Pancreas (tissue), 10 donors: ENCODE measurements around the gene MYL11. TPM values are rescaled to one million over a fixed set of nuclear protein-coding genes. Genes with fewer than 3 reads are reported as not detected.
"Not testable (repeated sequence)": the region's sequence is repeated elsewhere in the genome, so short reads cannot be mapped to it uniquely, and the experiment has no call there.

Source experiments
- ATAC-seq, 4 donors: fragments of 200-7000 bp; cut with Tn5 transposase; one replicate each; pipeline versions ENCODE4 v1.8.0 to v1.9.1; 2020; ENCODE audit warnings: mild to moderate bottlenecking in 4 of 4, moderate library complexity in 4 of 4
- DNase-seq, 6 donors: peaks; one replicate each; pipeline ENCODE4 v3.0.0-alpha.2; 2020
- FAIRE-seq: peaks from 2 replicates; lab custom pipeline; 2012; peaks lifted over from hg19 to GRCh38; lab: Jason Lieb, UNC
- H3K27ac ChIP-seq, 4 donors: fragments of 200-600 bp; sonication (generic); 1 replicate in 3 of 4; 2 replicates in 1 of 4; pipeline versions ENCODE4 v1.5.0 to v1.8.0; 2020
- H3K27me3 ChIP-seq, 4 donors: fragments of 200-600 bp; one replicate each; pipeline ENCODE4 v1.8.0; 2021
- H3K36me3 ChIP-seq, 3 donors: fragments of 200-600 bp; sonication (generic) in 1 of 3; one replicate each; pipeline versions ENCODE4 v1.5.0 to v1.8.0; 2020 to 2021
- H3K4me1 ChIP-seq, 3 donors: fragments of 200-600 bp; one replicate each; pipeline ENCODE4 v1.8.0; 2021
- H3K4me3 ChIP-seq, 4 donors: fragments of 200-600 bp; sonication (generic) in 2 of 4; one replicate each; pipeline versions ENCODE4 v1.5.0 to v1.8.0; 2020 to 2021
- H3K9me3 ChIP-seq, 4 donors: fragments of 200-600 bp; one replicate each; pipeline ENCODE4 v1.8.0; 2021
- WGBS, 2 donors: extraction: QIAGEN DNeasy Blood & Tissue Kit; methylation state at CpG; one replicate each; pipeline ENCODE4 v1.1.7; 2013; 5-methylcytosine and 5-hydroxymethylcytosine counted together
- intact Hi-C, 3 donors: fragments of 100-400 bp; cut with DNase I; formaldehyde crosslinking; loops; one replicate each; pipeline versions ENCODE4 v1.11.1 to v1.14.2; 2022
- polyA plus RNA-seq, 2 donors: library from polyadenylated mRNA; stranded (reverse); fragments of 200-250 nt; gene quantifications; one replicate each; pipeline ENCODE4 v1.2.3, GENCODE V29; 2013
- total RNA-seq, 6 donors: library from RNA; stranded (reverse); fragmentation: NEBNext Ultra II Directional in 4 of 6; extraction: Animal tissue kit (Norgen Biotek cat#: 25700) in 4 of 6; gene quantifications; one replicate each; pipeline versions ENCODE4 v1.2.1 to v1.2.4, GENCODE V29; 2021 to 2023
- TF ChIP-seq, protein P1 (sequence below), 4 donors: fragments of 200-600 bp; sonication (generic) in 3 of 4; IDR thresholded peaks; one replicate each; pipeline versions ENCODE4 v1.5.0 to v1.8.0; 2021; ENCODE audit warnings: antibody characterized with exemption in 4 of 4
- donor health status: healthy with polysubstance abuse.
- donor health status: DM: no; HTN: no; CAD: no; lungs with moderate emphysema.
- donor health status: DM: no; HTN: no; CAD: no.
- donor health status: control.
- donor health status: control.
- donor health status: Bipolar disorder and iron deficiency.
- donor health status: DM: yes; HTN: yes; CAD: no.
- donor health status: DM: no; HTN: no; CAD: no.
- donor health status: DM: no; HTN: no; CAD: no.
- donor health status: DM: yes; HTN: yes; CAD: no.

MYL11 gene
- total RNA-seq (under 1 TPM in 3 of 6 donors, not detected in 3; 0.24 to 0.84 (median 0.38) TPM), polyA plus RNA-seq (under 1 TPM; 0.30 to 0.31 TPM)

DNA sequence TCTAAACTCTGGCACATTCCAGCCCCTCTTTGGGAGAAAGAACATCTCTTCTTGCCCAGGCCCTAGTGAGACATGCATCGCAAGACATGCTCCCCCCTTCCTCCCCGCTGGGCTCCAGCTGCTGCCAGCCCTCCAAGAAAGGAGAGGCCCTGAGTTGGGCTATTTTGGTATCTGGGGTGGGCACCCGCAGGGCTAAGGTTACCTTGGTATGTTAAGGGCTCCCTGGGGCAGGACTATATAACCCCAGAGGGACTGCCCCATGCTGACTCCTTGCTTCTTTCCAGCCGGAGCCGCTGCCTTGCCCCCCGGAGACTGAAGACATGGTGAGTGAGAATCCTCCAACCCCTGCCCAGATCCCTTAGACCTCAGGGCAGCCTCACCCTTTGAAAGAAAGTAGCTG lies at the start of gene MYL11:
TSS of gene MYL11 (plus strand) at position 265 of the 400 bp plus-strand sequence. CDS start at position 321, 56 bp downstream.
- Histone ChIP-seq H3K9me3 (no peaks in the 10 kb centered on the region), H3K27ac (peak within 1 kb of the TSS; percentile 35 to 75 (median 66)), H3K27me3 (no peaks in the 10 kb centered on the region), H3K36me3 (no peaks in the 10 kb centered on the region), H3K4me1 (peaks cover 0 to 9% (median 7%) of the 10 kb centered on the region in 3 donors), H3K4me3 (no peak within 1 kb of the TSS)
- DNase-seq (peak in 1 of 6 donors; percentile 20), ATAC-seq (no peak), FAIRE-seq (no peak)
- intact Hi-C loops = no loop called here
- TF ChIP-seq, protein P1, sequence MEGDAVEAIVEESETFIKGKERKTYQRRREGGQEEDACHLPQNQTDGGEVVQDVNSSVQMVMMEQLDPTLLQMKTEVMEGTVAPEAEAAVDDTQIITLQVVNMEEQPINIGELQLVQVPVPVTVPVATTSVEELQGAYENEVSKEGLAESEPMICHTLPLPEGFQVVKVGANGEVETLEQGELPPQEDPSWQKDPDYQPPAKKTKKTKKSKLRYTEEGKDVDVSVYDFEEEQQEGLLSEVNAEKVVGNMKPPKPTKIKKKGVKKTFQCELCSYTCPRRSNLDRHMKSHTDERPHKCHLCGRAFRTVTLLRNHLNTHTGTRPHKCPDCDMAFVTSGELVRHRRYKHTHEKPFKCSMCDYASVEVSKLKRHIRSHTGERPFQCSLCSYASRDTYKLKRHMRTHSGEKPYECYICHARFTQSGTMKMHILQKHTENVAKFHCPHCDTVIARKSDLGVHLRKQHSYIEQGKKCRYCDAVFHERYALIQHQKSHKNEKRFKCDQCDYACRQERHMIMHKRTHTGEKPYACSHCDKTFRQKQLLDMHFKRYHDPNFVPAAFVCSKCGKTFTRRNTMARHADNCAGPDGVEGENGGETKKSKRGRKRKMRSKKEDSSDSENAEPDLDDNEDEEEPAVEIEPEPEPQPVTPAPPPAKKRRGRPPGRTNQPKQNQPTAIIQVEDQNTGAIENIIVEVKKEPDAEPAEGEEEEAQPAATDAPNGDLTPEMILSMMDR (IDR thresholded peaks at IDR 0.05) = no peak
- 92 to 95% methylated on average over 6 of the region's 6 CpGs for WGBS, 2 donors

- FAIRE-seq, H3K4me1 ChIP-seq, intact Hi-C loops, H3K36me3 ChIP-seq, H3K9me3 ChIP-seq, H3K27me3 ChIP-seq: not testable (repeated sequence)
- Histone ChIP-seq H3K27ac (peak overlapping the region; percentile 86 to 91 (median 90)), H3K4me3 (peak overlapping the region; percentile 48 to 67 (median 56))
- peak; percentile 82 to 95 (median 88) for DNase-seq
- 0% methylated on average over 4 to 25 of the region's 33 CpGs for WGBS, 2 donors
- ATAC-seq = peak; percentile 94 to 97 (median 94)
Measured at GRCh38 chr16:30334473-30334989, 40.1 kb upstream of the MYL11 start.

DNA sequence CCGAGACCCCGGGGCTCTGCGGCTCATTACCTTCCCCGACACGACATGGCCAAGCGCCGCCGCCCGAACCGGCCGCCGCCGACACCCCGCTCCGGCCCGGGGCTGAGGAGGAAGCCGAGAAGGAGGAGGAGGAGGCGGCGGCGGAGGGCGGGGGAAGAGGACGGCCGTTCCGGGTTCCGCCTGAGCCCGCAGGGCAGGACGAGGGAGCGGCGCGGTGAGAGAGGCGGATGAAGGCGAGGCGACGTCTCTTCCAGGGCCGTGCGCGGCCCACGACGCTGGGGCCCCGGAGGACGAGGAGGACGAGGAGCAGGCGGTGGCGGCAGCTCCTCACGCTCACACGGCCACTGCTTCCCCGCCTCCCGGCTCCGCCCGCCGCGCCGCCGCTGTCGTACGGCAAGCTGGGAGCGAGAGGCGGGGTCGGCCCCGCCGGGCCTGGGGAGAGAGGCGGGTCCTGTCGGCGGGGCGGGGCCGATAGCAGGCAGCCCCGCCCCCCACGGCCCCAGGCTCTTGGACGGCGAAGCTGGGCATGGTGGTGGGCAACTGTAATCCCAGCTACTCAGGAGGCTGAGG lies 39.5 kb upstream of the MYL11 start:
- H3K9me3 ChIP-seq, H3K36me3 ChIP-seq, intact Hi-C loops, H3K4me1 ChIP-seq, H3K27me3 ChIP-seq, FAIRE-seq: not testable (repeated sequence)
- DNase-seq (peak; percentile 80 to 94 (median 88)), ATAC-seq (peak; percentile 89 to 97 (median 93))
- WGBS, 2 donors = 0% methylated on average over 41 to 70 of the region's 70 CpGs
- H3K27ac ChIP-seq = peak overlapping the region; percentile 86 to 91 (median 90)
- H3K4me3 ChIP-seq = peak overlapping the region; percentile 48 to 67 (median 56)

DNA sequence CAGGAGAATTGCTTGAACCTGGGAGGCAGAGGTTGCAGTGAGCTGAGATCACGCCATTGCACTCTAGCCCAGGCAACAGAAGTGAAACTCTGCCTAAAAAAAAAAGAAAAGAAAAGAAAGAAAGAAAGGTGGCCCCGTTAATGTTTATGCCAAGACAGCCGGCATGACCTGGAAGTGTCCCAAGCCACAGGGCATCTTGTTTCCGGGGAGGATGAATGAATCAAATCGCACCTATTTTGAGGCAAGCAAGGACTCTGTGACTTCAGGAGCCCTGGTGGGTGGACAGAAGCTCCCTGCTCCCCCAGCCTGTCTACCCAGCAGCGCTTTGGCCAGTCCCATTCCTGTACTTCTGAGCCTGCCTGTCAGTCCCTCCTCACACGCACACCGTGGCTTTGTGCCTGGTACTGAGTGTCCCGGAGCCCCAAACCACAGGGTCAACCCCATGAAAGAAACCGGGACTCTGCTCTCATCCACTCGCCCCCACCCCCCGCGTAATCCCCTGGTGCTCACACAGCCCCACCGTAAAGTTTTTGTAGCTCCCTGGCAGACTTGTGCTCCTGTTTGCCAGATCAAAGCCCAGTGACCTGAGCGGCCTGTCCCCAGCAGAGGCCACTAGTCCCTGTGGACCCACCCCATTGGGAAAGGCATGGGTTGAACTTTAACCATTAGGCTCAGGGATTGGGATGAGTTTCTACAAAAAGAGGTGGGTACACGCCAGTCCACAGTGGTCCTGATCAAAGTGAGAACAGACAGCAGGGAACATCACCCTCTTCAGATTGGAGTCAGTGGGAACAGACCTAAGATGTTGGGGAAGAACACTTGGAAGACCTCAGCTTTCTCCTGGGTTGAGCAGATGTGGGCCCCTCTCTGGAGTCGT lies 38.8 kb upstream of the MYL11 start:
- WGBS, 2 donors = 37 to 38% methylated on average over 17 of the region's 17 CpGs
- Histone ChIP-seq H3K9me3 (no peaks in the 10 kb centered on the region), H3K4me1 (peaks cover 0 to 5% (median 0%) of the 10 kb centered on the region in 3 donors), H3K36me3 (no peaks in the 10 kb centered on the region), H3K27ac (peak overlapping the region in 3 of 4 donors; percentile 88 to 91 (median 91)), H3K4me3 (peak overlapping the region; percentile 8 to 67 (median 56)), H3K27me3 (no peaks in the 10 kb centered on the region)
- TF ChIP-seq, protein P1 (IDR thresholded peaks at IDR 0.05) = no peak
- FAIRE-seq = no peak
- DNase-seq = peak in 3 of 6 donors; percentile 22 to 55 (median 39)
- intact Hi-C loops = no loop called here
- peak; percentile 1 to 14 (median 9) for ATAC-seq

DNA sequence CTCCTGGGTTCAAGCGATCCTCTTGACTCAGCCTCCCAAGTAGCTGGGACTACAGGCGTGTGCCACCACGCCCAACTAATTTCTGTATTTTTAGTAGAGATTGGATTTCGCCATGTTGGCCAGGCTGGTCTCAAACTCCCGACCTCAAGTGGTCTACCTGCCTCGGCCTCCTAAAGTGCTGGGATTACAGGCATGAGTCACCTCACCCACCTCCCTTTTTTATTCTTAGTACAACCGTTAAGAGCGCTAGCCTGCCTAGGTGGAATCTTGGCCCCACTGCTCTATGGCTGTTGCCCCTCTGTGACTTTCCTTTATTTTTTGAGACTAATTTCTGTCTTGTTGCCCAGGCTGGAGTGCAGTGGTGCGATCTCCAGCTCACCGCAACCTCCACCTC lies 36.6 kb upstream of the MYL11 start:
- intact Hi-C loops, H3K27me3 ChIP-seq, H3K27ac ChIP-seq, DNase-seq, FAIRE-seq, H3K36me3 ChIP-seq, H3K9me3 ChIP-seq, ATAC-seq, H3K4me1 ChIP-seq, H3K4me3 ChIP-seq: not testable (repeated sequence)
- 90 to 91% methylated on average over 10 of the region's 10 CpGs for WGBS, 2 donors

DNA sequence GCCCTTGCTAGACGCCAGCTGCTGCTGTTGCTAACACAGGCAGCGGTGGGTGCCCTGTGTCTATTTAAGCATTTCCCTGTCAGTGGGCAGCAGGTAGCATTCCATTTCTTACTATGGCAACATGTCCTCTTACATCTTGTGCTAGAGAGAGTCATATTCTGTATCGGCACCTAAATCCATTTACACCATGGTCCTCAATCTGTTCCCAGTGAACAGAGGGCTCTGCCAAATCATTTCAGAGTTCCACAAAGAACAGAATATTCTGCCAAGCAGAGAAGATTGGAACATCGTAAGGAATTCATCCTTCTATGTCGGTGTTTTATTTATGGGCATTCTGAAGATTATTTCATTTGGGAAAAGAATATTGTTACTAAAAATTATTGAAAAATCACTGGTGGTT lies 35.9 kb upstream of the MYL11 start:
- H3K27ac ChIP-seq, H3K9me3 ChIP-seq, H3K4me1 ChIP-seq, H3K4me3 ChIP-seq, intact Hi-C loops, H3K27me3 ChIP-seq, DNase-seq, FAIRE-seq, ATAC-seq, H3K36me3 ChIP-seq: not testable (repeated sequence)
- WGBS, 2 donors = 82 to 86% methylated on average over 4 of the region's 5 CpGs
